CD14-positive monocyte (primary cell): ENCODE data around the gene DBX2. TPM values are rescaled to one million over a fixed set of nuclear protein-coding genes. Genes with fewer than 3 reads are reported as not detected.

Experiments
- DNase-seq, 3 donors: peaks; one replicate each; pipeline ENCODE4 v3.0.0-alpha.2; 2011 to 2022
- H2AFZ ChIP-seq: 2 replicates; pipeline ENCODE4 v1.6.0; 2012; ENCODE audit warnings: mild to moderate bottlenecking, low read depth, low read length, inconsistent platforms; ENCODE audit not compliant: insufficient read depth, poor library complexity, severe bottlenecking
- H3K27ac ChIP-seq, 2 donors: 1 replicate in 1 of 2; 2 replicates in 1 of 2; pipeline ENCODE4 v1.5.1; 2012 to 2013; ENCODE audit warnings: low read length in 2 of 2, control low read depth in 1 of 2, inconsistent platforms in 1 of 2, low read depth in 1 of 2, mild to moderate bottlenecking in 1 of 2
- H3K27me3 ChIP-seq, 2 donors: one replicate each; pipeline versions ENCODE4 v1.6.0 to v1.6.1; 2011 to 2013; ENCODE audit warnings: low read length in 2 of 2; ENCODE audit not compliant: control insufficient read depth in 2 of 2, insufficient read depth in 2 of 2
- H3K36me3 ChIP-seq, 2 donors: replicated peaks in 1 of 2; 1 replicate in 1 of 2; 2 replicates in 1 of 2; pipeline versions ENCODE4 v1.5.1 to v1.6.1; 2012 to 2013; ENCODE audit warnings: low read length in 2 of 2, control low read depth in 1 of 2, inconsistent platforms in 1 of 2, mild to moderate bottlenecking in 1 of 2; ENCODE audit not compliant: insufficient read depth in 2 of 2, control insufficient read depth in 1 of 2
- H3K4me1 ChIP-seq, 2 donors: 1 replicate in 1 of 2; 2 replicates in 1 of 2; pipeline versions ENCODE4 v1.5.1 to v1.6.1; 2012 to 2013; ENCODE audit warnings: low read length in 2 of 2, control low read depth in 1 of 2, inconsistent platforms in 1 of 2, mild to moderate bottlenecking in 1 of 2, moderate library complexity in 1 of 2; ENCODE audit not compliant: insufficient read depth in 2 of 2, control insufficient read depth in 1 of 2
- H3K4me2 ChIP-seq: replicated peaks from 2 replicates; pipeline ENCODE3; 2012; ENCODE audit warnings: low read length, moderate library complexity, mild to moderate bottlenecking; ENCODE audit not compliant: poor library complexity, severe bottlenecking; ENCODE audit errors: extremely low read depth
- H3K4me3 ChIP-seq, 3 experiments: fragments of 200-600 bp in 1 of 3; sonication (generic) in 1 of 3; replicated peaks in 1 of 3; 1 replicate in 2 of 3; 2 replicates in 1 of 3; pipeline ENCODE4 v1.5.1; 2011 to 2013; ENCODE audit warnings: low read length in 3 of 3, mild to moderate bottlenecking in 3 of 3, control low read depth in 2 of 3, low read depth in 2 of 3, inconsistent platforms in 1 of 3, moderate library complexity in 1 of 3
- H3K79me2 ChIP-seq: 2 replicates; pipeline ENCODE4 v1.6.0; 2012; ENCODE audit warnings: mild to moderate bottlenecking, control low read depth, inconsistent platforms, low read length, moderate library complexity; ENCODE audit not compliant: insufficient read depth
- H3K9ac ChIP-seq: 2 replicates; pipeline ENCODE4 v1.6.0; 2017; ENCODE audit warnings: low read length, mild to moderate bottlenecking; ENCODE audit not compliant: insufficient read depth, poor library complexity, severe bottlenecking
- H3K9me3 ChIP-seq, 2 donors: replicated peaks in 1 of 2; 1 replicate in 1 of 2; 2 replicates in 1 of 2; pipeline versions ENCODE4 v1.5.1 to v1.6.1; 2012 to 2013; ENCODE audit warnings: low read length in 2 of 2, control low read depth in 1 of 2; ENCODE audit not compliant: control insufficient read depth in 1 of 2, insufficient read depth in 1 of 2
- H4K20me1 ChIP-seq: 2 replicates; pipeline ENCODE4 v1.6.0; 2012; ENCODE audit warnings: mild to moderate bottlenecking, low read length, control low read depth, moderate library complexity; ENCODE audit not compliant: insufficient read depth
- H3K27ac Mint-ChIP-seq, 7 donors: one replicate each; pipeline ENCODE4 v1.8.0; 2020; ENCODE audit warnings: mild to moderate bottlenecking in 7 of 7, mixed read lengths in 7 of 7, moderate library complexity in 6 of 7, inconsistent platforms in 2 of 7
- H3K27me3 Mint-ChIP-seq, 3 donors: one replicate each; pipeline ENCODE4 v1.8.0; 2021 to 2022; ENCODE audit warnings: low read depth in 3 of 3, mild to moderate bottlenecking in 3 of 3, mixed read lengths in 3 of 3, moderate library complexity in 3 of 3, inconsistent platforms in 1 of 3
- H3K36me3 Mint-ChIP-seq, 2 donors: one replicate each; pipeline ENCODE4 v1.8.0; 2020; ENCODE audit warnings: mixed read lengths in 2 of 2, inconsistent platforms in 1 of 2, mild to moderate bottlenecking in 1 of 2
- H3K4me1 Mint-ChIP-seq: one replicate; pipeline ENCODE4 v1.8.0; 2020; ENCODE audit warnings: mild to moderate bottlenecking, mixed read lengths
- H3K4me3 Mint-ChIP-seq, 2 donors: one replicate each; pipeline ENCODE4 v1.8.0; 2020; ENCODE audit warnings: mild to moderate bottlenecking in 2 of 2, mixed read lengths in 2 of 2, moderate library complexity in 1 of 2
- H3K9me3 Mint-ChIP-seq, 7 donors: one replicate each; pipeline ENCODE4 v1.8.0; 2020 to 2022; ENCODE audit warnings: mixed read lengths in 7 of 7, mild to moderate bottlenecking in 6 of 7, moderate library complexity in 6 of 7, inconsistent platforms in 2 of 7
- CTCF ChIP-seq: fragments of 200-600 bp; IDR thresholded peaks from one replicate; pipeline ENCODE4 v1.8.0; 2022; ENCODE audit warnings: antibody characterized with exemption, mild to moderate bottlenecking
- WGBS: methylation state at CpG from one replicate; pipeline ENCODE4 v1.1.5; 2013; ENCODE audit warnings: missing lambda C conversion rate; ENCODE audit not compliant: insufficient coverage; 5-methylcytosine and 5-hydroxymethylcytosine counted together
- intact Hi-C, 2 donors: fragments of 100-400 bp; cut with micrococcal nuclease; formaldehyde crosslinking; loops; one replicate each; pipeline versions ENCODE4 v1.15.0 to v1.15.1; 2023
- polyA plus RNA-seq, 3 donors: library from polyadenylated mRNA; depleted of rRNA in 1 of 3; unstranded in 2 of 3; stranded (reverse) in 1 of 3; fragments of 300-500 nt in 2 of 3; fragments of >200 nt in 1 of 3; fragmentation: Illumina TruSeq in 2 of 3; gene quantifications; 1 replicate in 2 of 3; 2 replicates in 1 of 3; pipeline ENCODE4 v1.2.3, GENCODE V29; 2012 to 2021

The DBX2 gene
- polyA plus RNA-seq, 3 donors: not detected

GRCh38 chr12:45049912-45050750, 768 bp downstream of the DBX2 start:
- WGBS: 5% methylated on average over 48 of the region's 52 CpGs
- no peak for DNase-seq
- H3K4me3 Mint-ChIP-seq: peak overlapping the region in 1 of 2 donors; percentile 89

GRCh38 chr12:45042599-45042998, 8.3 kb downstream of the DBX2 start:
- Histone ChIP-seq H3K27me3 (peaks cover 3 to 5% of the 10 kb centered on the region in 2 donors), H3K9ac (no peak overlapping the region), H4K20me1 (no peaks in the 10 kb centered on the region), H2AFZ (no peak overlapping the region), H3K27ac (no peak overlapping the region), H3K79me2 (no peaks in the 10 kb centered on the region), H3K36me3 (no peaks in the 10 kb centered on the region), H3K4me2 (no peak overlapping the region), H3K9me3 (no peaks in the 10 kb centered on the region), H3K4me1 (no peaks in the 10 kb centered on the region), H3K4me3 (no peak overlapping the region)
- WGBS: 94% methylated on average over 2 of the region's 5 CpGs
- H3K36me3 Mint-ChIP-seq: no peaks in the 10 kb centered on the region
- H3K9me3 Mint-ChIP-seq: peaks cover 0 to 2% (median 2%) of the 10 kb centered on the region in 7 donors
- no peak for TF ChIP-seq CTCF
- no peak for DNase-seq
- H3K27ac Mint-ChIP-seq: no peak overlapping the region
- H3K4me1 Mint-ChIP-seq: no peaks in the 10 kb centered on the region
- H3K4me3 Mint-ChIP-seq: no peak overlapping the region
- intact Hi-C loops: no loop called here
- H3K27me3 Mint-ChIP-seq: peaks cover 3 to 11% (median 6%) of the 10 kb centered on the region in 3 donors

More at GRCh38 chr12:45049912-45050750, 768 bp downstream of the DBX2 start:
- Histone ChIP-seq H3K9me3 (peaks cover 3 to 10% of the 10 kb centered on the region in 2 donors), H2AFZ (no peak overlapping the region), H3K4me2 (no peak overlapping the region), H3K27ac (no peak overlapping the region), H3K36me3 (no peaks in the 10 kb centered on the region), H3K9ac (no peak overlapping the region), H3K27me3 (peaks cover 38 to 61% of the 10 kb centered on the region in 2 donors), H4K20me1 (no peaks in the 10 kb centered on the region), H3K79me2 (no peaks in the 10 kb centered on the region), H3K4me1 (no peaks in the 10 kb centered on the region), H3K4me3 (no peak overlapping the region)
- Mint-ChIP-seq H3K9me3 (peaks cover 0 to 8% (median 3%) of the 10 kb centered on the region in 7 donors), H3K4me1 (peaks cover 2% of the 10 kb centered on the region), H3K36me3 (peaks cover 0 to 3% of the 10 kb centered on the region in 2 donors), H3K27ac (no peak overlapping the region), H3K27me3 (peaks cover 51 to 61% (median 53%) of the 10 kb centered on the region in 3 donors)
- intact Hi-C loops: no loop called here
- no peak for TF ChIP-seq CTCF
